Stimulated activated CD8-positive, alpha-beta memory T cell treated with anti-CD3 and anti-CD28 coated beads, Interleukin-7, amount 100 ng/mL, for 24 hours (primary cell): ENCODE data around the gene ACTN1.
"Not testable (repeated sequence)": the region's sequence is repeated elsewhere in the genome, so short reads cannot be mapped to it uniquely, and the experiment has no call there.

Experiments used
- DNase-seq: peaks from one replicate; pipeline ENCODE4 v3.0.0-alpha.2; 2020; ENCODE audit warnings: low read depth

The ACTN1 gene

DNA sequence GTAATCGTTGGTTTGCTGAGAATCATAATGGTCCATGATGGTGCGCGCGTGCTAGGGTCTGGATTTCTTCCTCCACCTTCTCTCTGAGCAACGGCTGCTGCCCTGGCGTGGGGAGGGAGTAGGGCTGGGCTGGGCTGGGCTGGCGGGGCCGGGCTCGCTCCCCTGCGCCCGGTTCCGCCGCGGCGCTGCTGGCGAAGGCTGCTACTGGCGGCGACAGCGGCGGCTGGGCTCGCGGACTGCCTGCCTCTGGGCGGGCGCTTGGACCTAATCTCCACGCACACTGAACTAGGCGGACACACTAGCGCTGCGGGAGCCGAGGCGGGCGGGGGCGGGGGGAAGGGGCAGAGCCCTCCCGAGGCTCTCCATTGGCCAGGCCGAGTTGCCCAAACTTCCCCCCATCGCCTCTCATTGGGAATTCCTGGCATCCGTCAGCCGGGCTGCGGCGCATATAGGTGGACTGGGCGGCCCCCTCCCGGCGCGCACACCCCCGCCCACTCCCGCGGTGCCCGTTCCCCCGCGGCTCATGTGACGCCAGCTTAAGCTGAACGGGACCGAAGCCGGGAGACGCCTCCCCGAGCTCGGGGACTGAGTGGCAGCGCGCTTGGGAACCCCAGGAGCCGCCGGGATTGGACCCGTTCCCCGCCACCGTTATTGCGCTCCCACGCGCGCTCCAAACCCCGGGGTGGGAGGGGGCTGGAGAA is at the start of gene ACTN1:
Gene ACTN1 (minus strand): TSS at position 282 of the 701 bp plus-strand sequence. CDS start 246 bp downstream, at position 36.
- DNase-seq: peak; percentile 47

DNA sequence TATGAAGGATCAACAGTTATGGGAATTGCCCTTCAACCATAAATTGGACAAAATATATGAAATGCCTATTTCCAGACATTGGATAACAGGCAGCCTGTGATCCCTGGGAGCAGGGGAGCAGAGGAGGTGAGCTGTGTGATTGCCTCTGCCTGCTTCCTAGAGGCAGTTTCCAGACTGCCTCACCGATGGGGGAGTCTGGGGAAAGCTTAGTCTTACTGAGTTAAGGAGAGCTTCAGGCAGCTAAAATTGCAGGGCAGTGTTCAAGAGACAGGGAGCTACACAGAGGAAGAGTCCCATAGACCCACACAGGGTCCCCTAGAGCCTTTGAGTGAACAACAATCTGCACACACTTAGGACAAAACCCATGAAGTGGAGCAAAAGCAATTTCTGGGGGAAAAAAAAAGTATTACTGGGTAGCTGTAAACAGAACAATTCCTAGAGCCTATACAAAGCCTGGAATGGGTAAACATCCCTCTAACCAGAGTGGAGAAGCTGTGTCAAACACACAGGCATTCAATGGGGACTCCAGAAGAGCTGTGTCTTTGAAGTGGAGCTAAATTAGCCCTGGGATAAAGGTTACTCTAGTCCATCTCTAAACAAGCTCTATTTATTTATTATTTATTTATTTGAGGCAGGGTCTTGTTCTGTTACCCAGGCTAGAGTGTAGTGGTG is 48.3 kb upstream of the ACTN1 start:
- no peak for DNase-seq

DNA sequence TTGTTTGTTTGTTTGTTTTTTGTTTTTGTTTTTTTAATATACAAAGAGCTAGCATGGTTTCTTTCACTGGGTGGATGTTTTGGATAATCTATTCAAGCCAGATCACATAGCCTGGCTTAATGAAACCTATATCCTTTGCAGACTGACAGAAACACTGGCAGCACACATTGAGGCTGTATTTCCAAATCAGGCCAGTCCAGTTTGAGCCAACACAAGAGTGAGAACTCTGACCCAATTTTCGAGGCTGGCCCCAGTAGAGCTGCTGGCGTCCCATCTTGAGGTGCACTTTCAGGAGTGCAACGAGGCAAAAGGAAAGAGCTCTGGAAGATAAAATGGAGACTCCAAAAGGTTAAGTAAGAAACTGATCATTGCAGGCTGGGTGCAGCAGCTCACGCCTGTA is 43.9 kb upstream of the ACTN1 start:
- DNase-seq: no peak

GRCh38 chr14:69022093-69022492 is 43.0 kb upstream of the ACTN1 start:
- not testable (repeated sequence) for DNase-seq

DNA sequence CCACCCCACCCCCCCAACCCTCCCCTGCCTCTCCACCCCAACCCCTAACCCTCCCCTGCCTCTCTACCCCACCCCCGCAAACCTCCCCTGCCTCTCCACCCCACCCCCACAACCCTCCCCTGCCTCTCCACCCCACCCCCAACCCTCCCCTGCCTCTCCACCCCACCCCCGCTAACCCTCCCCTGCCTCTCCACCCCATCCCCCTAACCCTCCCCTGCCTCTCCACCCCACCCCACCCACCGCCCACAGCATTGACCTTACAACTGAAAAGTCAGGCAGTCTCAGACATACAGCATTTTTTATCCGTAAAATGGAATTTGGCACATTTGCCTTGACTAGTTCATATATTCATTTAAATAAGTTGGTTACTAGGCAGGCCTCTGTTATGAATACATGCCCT is 38.6 kb upstream of the ACTN1 start:
- DNase-seq: no peak

DNA sequence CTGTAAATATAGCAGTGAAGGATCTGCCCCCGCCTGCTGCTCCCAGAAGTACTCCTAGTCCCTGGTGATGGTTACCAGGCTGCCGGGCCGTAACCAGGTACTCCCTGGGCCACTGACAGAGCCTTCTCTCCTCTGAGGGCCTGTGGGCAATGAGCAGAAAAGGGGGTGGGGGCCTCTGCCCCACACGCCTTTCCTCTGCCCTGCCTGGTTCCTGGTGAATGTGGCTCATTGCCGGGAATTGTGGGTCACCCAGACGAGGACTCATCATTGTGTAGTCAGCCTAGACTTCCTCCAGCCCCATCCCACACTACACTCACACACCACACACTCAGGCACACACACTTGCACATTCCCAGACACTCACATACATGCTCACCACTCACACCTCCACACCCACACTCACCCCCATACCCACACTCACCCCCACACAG is 35.7 kb upstream of the ACTN1 start:
- no peak for DNase-seq

GRCh38 chr14:69013943-69014782 is 35.1 kb upstream of the ACTN1 start:
- no peak for DNase-seq

DNA sequence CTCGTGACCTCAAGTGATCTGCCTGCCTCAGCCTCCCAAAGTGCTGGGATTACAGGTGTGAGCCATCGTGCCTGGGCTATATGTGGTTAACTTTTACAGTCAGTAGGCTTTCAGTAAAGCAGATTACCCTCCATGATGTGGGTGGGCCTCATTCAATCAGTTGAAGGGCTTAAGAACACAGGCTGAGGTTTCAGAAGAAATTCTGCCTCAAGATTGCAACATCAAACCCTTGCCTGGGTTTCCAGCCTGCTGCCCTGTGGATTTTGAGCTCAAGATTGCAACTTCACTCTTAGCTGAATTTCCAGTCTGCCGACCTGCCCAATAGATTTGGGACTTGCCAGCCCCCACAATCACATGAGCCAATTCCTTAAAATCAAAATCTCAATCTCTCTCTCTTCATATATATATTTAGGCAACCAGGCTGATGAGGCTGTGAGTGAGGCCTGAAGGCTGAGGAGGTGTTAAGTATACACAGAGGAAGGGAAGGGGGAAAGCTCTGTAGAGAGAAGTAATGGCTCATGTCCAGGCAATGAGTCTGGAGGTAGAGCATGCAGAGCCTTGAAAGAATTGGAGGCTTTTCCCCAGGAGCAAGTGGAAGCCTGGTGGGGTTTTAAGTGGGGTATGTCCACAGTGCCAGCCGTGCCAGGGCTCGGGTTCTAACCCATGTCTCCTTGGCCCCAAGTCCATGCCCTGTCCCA is 33.3 kb upstream of the ACTN1 start:
- no peak for DNase-seq

- DNase-seq: no peak
Measured at GRCh38 chr14:69010648-69011047, 31.5 kb upstream of the ACTN1 start.

- no peak for DNase-seq
Measured at GRCh38 chr14:69008421-69008884, 29.4 kb upstream of the ACTN1 start.

- no peak for DNase-seq
Measured at GRCh38 chr14:69006346-69006745, 27.2 kb upstream of the ACTN1 start.

GRCh38 chr14:69005432-69006148 is 26.5 kb upstream of the ACTN1 start:
- no peak for DNase-seq

DNA sequence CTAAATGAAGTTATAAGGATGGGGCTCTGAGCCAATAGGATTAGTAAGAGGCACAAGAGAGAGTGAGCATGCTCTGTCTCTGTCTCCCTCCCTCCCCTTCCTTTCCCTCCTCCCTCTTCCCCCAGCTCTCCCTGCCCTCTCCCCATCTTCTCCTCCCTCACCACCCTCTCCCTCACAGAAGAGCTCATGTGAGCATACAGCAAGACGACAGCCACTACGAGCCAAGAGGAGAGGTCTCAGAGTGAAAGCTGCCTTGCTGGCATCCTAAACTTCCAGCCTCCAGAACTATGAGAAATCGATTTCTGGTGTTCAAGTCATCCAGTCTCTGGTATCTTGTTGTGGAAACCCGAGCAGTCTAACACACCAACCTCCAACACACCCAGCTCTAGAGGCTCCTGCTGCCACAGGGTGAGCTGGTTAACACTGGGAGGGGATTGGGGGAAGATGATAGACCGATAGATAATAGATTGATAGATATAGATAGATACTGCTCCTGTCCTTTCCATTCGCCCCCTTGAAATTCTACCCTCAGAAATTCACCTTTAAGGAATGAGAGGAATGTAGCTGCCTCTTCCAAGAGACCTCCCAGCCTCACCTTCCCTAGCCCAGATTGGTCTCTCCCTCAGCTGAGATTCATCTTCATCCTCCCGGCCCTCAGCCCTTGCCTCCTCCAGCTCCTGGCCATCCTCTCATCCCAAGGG is 25.8 kb upstream of the ACTN1 start:
- DNase-seq: no peak

GRCh38 chr14:69003626-69004025 is 24.5 kb upstream of the ACTN1 start:
- no peak for DNase-seq

DNA sequence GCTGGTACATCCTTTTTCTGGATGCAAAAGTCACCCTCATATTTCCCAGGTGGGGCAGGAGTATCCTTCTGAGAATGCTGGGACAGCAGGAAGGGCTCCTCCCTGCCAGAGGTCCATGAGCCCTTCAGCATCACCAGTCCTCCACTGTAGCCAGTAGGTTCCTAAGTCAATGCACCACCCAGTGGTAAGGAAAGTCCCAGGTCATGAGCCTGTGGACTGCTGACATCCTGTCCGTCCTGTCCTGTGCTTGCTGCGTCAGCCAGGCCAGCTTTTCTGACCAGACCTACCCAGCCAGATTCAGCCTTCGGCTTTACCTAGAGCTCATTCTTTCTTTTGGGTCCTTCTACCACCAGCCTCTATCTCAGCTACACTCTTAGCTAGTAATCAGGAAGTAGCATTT is 23.0 kb upstream of the ACTN1 start:
- DNase-seq: no peak

DNA sequence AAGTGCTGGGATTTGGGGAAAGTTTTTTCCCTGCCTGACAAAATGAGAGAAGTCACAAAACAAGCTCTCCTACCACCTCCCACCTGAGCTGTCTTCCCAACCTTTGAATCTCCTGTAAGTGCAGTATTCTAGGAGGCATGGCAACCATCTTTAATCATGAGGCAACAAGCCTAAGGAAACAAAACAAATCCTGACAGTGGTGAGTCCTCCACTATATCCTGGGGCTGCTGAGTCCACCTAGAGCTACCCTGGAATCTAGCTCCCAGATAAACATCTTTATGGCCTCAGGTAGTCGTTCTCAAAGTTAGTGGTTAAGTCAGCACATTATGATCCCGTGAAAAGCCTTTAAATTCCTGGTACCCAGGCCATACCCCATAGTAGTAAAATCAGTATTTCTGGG is 22.3 kb upstream of the ACTN1 start:
- DNase-seq: no peak

- DNase-seq: no peak
Measured at GRCh38 chr14:68998062-68998461, 19.0 kb upstream of the ACTN1 start.

- DNase-seq: no peak
Measured at GRCh38 chr14:68995731-68996130, 16.6 kb upstream of the ACTN1 start.

DNA sequence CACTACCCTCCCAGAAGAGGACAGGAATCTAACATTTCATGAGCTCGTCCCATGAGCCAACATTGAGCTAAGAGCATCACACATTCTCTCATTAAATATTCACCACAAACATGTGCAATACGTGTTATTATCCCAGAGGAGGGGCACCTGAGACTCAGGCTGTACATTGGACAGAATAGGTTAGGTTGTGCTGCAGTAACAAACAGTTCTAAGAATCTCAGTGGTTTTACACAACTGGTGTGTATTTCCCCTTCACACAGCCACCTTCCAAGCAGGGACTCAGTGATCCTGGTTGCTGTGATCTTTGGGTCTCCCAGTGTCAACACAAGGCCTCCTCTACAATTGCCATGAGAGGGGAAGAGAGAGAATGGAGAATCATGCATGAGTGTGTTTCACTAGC is 15.0 kb upstream of the ACTN1 start:
- DNase-seq: no peak

DNA sequence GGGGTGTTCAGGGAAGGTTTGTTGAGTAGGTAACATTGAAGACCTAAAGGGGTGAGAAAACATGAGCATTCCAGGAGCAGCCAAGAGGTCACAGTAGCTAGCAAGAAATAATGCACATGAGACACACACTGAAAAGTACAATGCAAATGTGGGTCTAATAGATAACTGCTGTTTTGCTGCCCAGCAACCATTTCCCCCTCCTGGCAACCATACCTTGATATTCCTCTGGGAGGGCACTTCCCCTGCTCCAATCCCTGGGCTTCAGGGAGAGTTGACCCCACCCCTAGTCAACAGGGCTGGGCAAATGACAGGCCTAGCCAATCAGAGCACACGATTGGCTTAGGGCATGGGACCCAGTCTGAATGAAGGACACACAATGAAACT is 8.5 kb upstream of the ACTN1 start:
- no peak for DNase-seq
